K562 (cell line): ENCODE results near the gene ZNF787. TPM values are rescaled to one million over a fixed set of nuclear protein-coding genes. Genes with fewer than 3 reads are reported as not detected.

ENCODE experiments used
- ATAC-seq: fragments of 200-7000 bp; cut with Tn5 transposase; 3 replicates; pipeline ENCODE4 v1.9.1; 2020; ENCODE audit warnings: moderate library complexity
- BruUV-seq: library from RNA; stranded (reverse); fragments of 400-500 nt; replicated peaks from 2 replicates; lab custom pipeline; 2021; lab: Mats Ljungman, UMichigan
- CTCF ChIA-PET: fragments of 300-600 bp; formaldehyde crosslinking; extraction: SDS; loops from one replicate; lab custom pipeline; 2021; ENCODE audit warnings: low intra/inter-chr PET ratio; lab: Yijun Ruan, JAX
- POLR2A ChIA-PET: fragments of 300-600, 350-650 bp; sonication (Branson Sonifier 250); formaldehyde crosslinking; extraction: SDS; loops from one replicate; lab custom pipeline; 2021; ENCODE audit warnings: antibody characterized with exemption, inconsistent platforms; lab: Yijun Ruan, JAX
- DNase-seq, 4 experiments: peaks; one replicate each; pipeline versions ENCODE4 v3.0.0 to v3.0.0-alpha.2; 2011 to 2018; ENCODE audit warnings: low spot score in 3 of 4, mixed read lengths in 3 of 4; ENCODE audit errors: extremely low read depth in 1 of 4
- FAIRE-seq: peaks from 2 replicates; lab custom pipeline; 2011; peaks lifted over from hg19 to GRCh38; lab: Jason Lieb, UNC
- H2AFZ ChIP-seq: 2 replicates; pipeline ENCODE4 v1.6.0; 2011; ENCODE audit warnings: low read depth, low read length, control low read depth, inconsistent platforms
- H3K27ac ChIP-seq: fragments of 200-600 bp; 3 replicates; pipeline ENCODE4 v1.8.0; 2011; ENCODE audit warnings: low read depth, mild to moderate bottlenecking, control low read depth, inconsistent platforms, low read length, moderate library complexity, mixed read lengths; ENCODE audit errors: extremely low read depth
- H3K27me3 ChIP-seq, 2 experiments: fragments of 300-600 bp in 1 of 2; 2 replicates in 1 of 2; 3 replicates in 1 of 2; pipeline versions ENCODE4 v1.6.0 to v1.8.0; 2011; ENCODE audit warnings: inconsistent platforms in 2 of 2, low read length in 2 of 2, mild to moderate bottlenecking in 1 of 2, mixed read lengths in 1 of 2, moderate library complexity in 1 of 2; ENCODE audit not compliant: control insufficient read depth in 2 of 2, insufficient read depth in 2 of 2
- H3K36me3 ChIP-seq: fragments of 300-600 bp; 3 replicates; pipeline ENCODE4 v1.8.0; 2011; ENCODE audit warnings: mild to moderate bottlenecking, low read length, inconsistent platforms; ENCODE audit not compliant: control insufficient read depth, insufficient read depth
- H3K4me1 ChIP-seq, 2 experiments: fragments of 200-600 bp in 1 of 2; replicated peaks in 1 of 2; 2 replicates in 1 of 2; 3 replicates in 1 of 2; pipeline versions ENCODE4 v1.5.1 to v1.8.0; 2011; ENCODE audit warnings: inconsistent platforms in 2 of 2, low read length in 2 of 2, mild to moderate bottlenecking in 1 of 2, mixed read lengths in 1 of 2, moderate library complexity in 1 of 2; ENCODE audit not compliant: control insufficient read depth in 2 of 2, insufficient read depth in 2 of 2
- H3K4me2 ChIP-seq: 2 replicates; pipeline ENCODE4 v1.6.1; 2011; ENCODE audit warnings: low read length, control low read depth, inconsistent platforms, mixed read lengths; ENCODE audit not compliant: insufficient read depth
- H3K4me3 ChIP-seq: fragments of 200-600 bp; sonication (generic), shearing (Covaris generic); 2 replicates; pipeline ENCODE4 v1.5.1; 2016; ENCODE audit warnings: control low read depth, inconsistent platforms
- H3K79me2 ChIP-seq: fragments of 200-600 bp; 3 replicates; pipeline ENCODE4 v1.8.0; 2011; ENCODE audit warnings: low read length, inconsistent platforms; ENCODE audit not compliant: control insufficient read depth, insufficient read depth
- H3K9ac ChIP-seq, 2 experiments: 2 replicates each; pipeline versions ENCODE4 v1.6.0 to v1.6.1; 2011; ENCODE audit warnings: low read depth in 2 of 2, low read length in 2 of 2, control low read depth in 1 of 2, inconsistent platforms in 1 of 2, mild to moderate bottlenecking in 1 of 2, mixed read lengths in 1 of 2; ENCODE audit not compliant: insufficient read depth in 1 of 2
- H3K9me1 ChIP-seq: one replicate; pipeline ENCODE4 v1.6.0; 2011; ENCODE audit warnings: inconsistent platforms, mild to moderate bottlenecking, low read length, moderate library complexity; ENCODE audit not compliant: control insufficient read depth, insufficient read depth
- H3K9me3 ChIP-seq: replicated peaks from 2 replicates; pipeline ENCODE4 v1.5.1; 2011; ENCODE audit warnings: low read depth, low read length, inconsistent platforms; ENCODE audit not compliant: control insufficient read depth, insufficient read depth
- H4K20me1 ChIP-seq: replicated peaks from 2 replicates; pipeline ENCODE4 v1.6.1; 2011; ENCODE audit warnings: low read length, inconsistent platforms, mixed read lengths; ENCODE audit not compliant: control insufficient read depth, insufficient read depth
- CEBPG ChIP-seq, 3 experiments: fragments of 200-800 bp in 1 of 3; sonication (Bioruptor generic) in 1 of 3; sonication (generic) in 1 of 3; formaldehyde crosslinking in 1 of 3; IDR thresholded peaks in 2 of 3; conservative IDR thresholded peaks in 1 of 3; 2 replicates each; pipeline versions ENCODE4 v1.6.1 to v1.8.0; 2016 to 2022; ENCODE audit warnings: missing compliant biosample characterization in 2 of 3, missing genetic modification characterization in 2 of 3, mild to moderate bottlenecking in 1 of 3, missing genetic modification reagents in 1 of 3
- LEF1 ChIP-seq: fragments of 450-650 bp; IDR thresholded peaks from 2 replicates; pipeline ENCODE4 v1.6.1; 2016; ENCODE audit warnings: mild to moderate bottlenecking
- PRPF4 ChIP-seq: fragments of 200-400 bp; formaldehyde crosslinking; IDR thresholded peaks from one replicate; pipeline ENCODE4 v1.6.1; 2017; ENCODE audit warnings: low read length, low read depth, mild to moderate bottlenecking; ENCODE audit not compliant: insufficient read depth, poor library complexity, severe bottlenecking
- SIRT6 ChIP-seq: IDR thresholded peaks from one replicate; pipeline ENCODE4 v1.6.1; 2012; ENCODE audit warnings: low read depth, mild to moderate bottlenecking, control low read depth, inconsistent platforms, low read length, moderate library complexity
- SMAD3 ChIP-seq: fragments of 450-650 bp; formaldehyde crosslinking; conservative IDR thresholded peaks from 2 replicates; pipeline ENCODE4 v1.4.0; 2020; ENCODE audit warnings: mild to moderate bottlenecking
- SNRNP70 ChIP-seq: fragments of 200-400 bp; formaldehyde crosslinking; optimal IDR thresholded peaks from 2 replicates; pipeline ENCODE3; 2017; ENCODE audit warnings: low read depth, low read length
- SP2 ChIP-seq: IDR thresholded peaks from 2 replicates; pipeline ENCODE4 v1.6.1; 2011; ENCODE audit warnings: mild to moderate bottlenecking, low read depth, low read length, moderate library complexity; ENCODE audit not compliant: poor library complexity, severe bottlenecking; ENCODE audit errors: extremely low read depth
- TRIM28 ChIP-seq: fragments of 450-650 bp; IDR thresholded peaks from 2 replicates; pipeline ENCODE4 v1.6.1; 2017
- ZBTB1 ChIP-seq: sonication (generic); formaldehyde crosslinking; IDR thresholded peaks from 2 replicates; pipeline ENCODE4 v1.8.1; 2023; ENCODE audit warnings: missing genetic modification reagents, low read depth, mild to moderate bottlenecking, borderline replicate concordance
- ZNF75A ChIP-seq: fragments of 450-650 bp; formaldehyde crosslinking; IDR thresholded peaks from 2 replicates; pipeline ENCODE4 v1.4.0; 2020; ENCODE audit warnings: mild to moderate bottlenecking
- WGBS: fragments of 100-300 bp; shearing (Covaris generic); methylation state at CpG from one replicate; pipeline ENCODE4 v1.1.6; 2016; ENCODE audit warnings: low coverage, mixed read lengths; ENCODE audit not compliant: insufficient coverage; ENCODE audit errors: missing lambda C conversion rate; 5-methylcytosine and 5-hydroxymethylcytosine counted together
- in situ Hi-C: fragments of 300-500 bp; cut with MboI; formaldehyde crosslinking; loops from 4 replicates; pipeline ENCODE4 v1.15.0; 2018; ENCODE audit warnings: inconsistent platforms, mixed read lengths
- intact Hi-C: fragments of 100-400 bp; cut with micrococcal nuclease; formaldehyde crosslinking; loops from 2 replicates; pipeline ENCODE4 v1.14.2; 2022
- polyA plus RNA-seq, 8 experiments: library from polyadenylated mRNA; depleted of rRNA in 4 of 8; stranded (reverse) in 5 of 8; unstranded in 3 of 8; fragments of >200 nt; fragmentation: Nextera tagmentation in 2 of 8; fragmentation: Illumina TruSeq in 1 of 8; extraction: Ambion mirVana in 2 of 8; extraction: Trizol in 1 of 8; gene quantifications; 2 replicates each; pipeline versions ENCODE4 v1.2.1 to v1.2.3, GENCODE V29; 2011 to 2014; ENCODE audit warnings: inconsistent platforms in 1 of 8, missing spikeins in 1 of 8
- total RNA-seq, 7 experiments: library from RNA; depleted of rRNA in 6 of 7; stranded (reverse); fragments of >200 nt in 6 of 7; fragmentation: Illumina TruSeq in 2 of 7; extraction: Trizol in 2 of 7; gene quantifications; 2 replicates each; pipeline versions ENCODE4 v1.2.1 to v1.2.3, GENCODE V29; 2011 to 2021; ENCODE audit warnings: low replicate concordance in 1 of 7
- TF ChIP-seq, protein P1 (sequence below): fragments of 250-450 bp; sonication (Bioruptor Pico); IDR thresholded peaks from 2 replicates; pipeline ENCODE4 v1.5.1; 2021; ENCODE audit warnings: mild to moderate bottlenecking
- TF ChIP-seq, protein P2 (sequence below): fragments of 250-450 bp; sonication (Bioruptor Pico); IDR thresholded peaks from 2 replicates; pipeline ENCODE4 v1.4.0; 2020
- TF ChIP-seq, protein P3 (sequence below): sonication (generic); formaldehyde crosslinking; IDR thresholded peaks from 2 replicates; pipeline ENCODE4 v1.8.0; 2022; ENCODE audit warnings: missing genetic modification reagents, mild to moderate bottlenecking, borderline replicate concordance

Gene ZNF787
- total and polyA plus RNA-seq, 9 of the 15 experiments (the other 6 are each of a cell fraction or from before 2014, with no cell fraction given), result 0.45 to 77.6 (median 7.3) TPM

DNA sequence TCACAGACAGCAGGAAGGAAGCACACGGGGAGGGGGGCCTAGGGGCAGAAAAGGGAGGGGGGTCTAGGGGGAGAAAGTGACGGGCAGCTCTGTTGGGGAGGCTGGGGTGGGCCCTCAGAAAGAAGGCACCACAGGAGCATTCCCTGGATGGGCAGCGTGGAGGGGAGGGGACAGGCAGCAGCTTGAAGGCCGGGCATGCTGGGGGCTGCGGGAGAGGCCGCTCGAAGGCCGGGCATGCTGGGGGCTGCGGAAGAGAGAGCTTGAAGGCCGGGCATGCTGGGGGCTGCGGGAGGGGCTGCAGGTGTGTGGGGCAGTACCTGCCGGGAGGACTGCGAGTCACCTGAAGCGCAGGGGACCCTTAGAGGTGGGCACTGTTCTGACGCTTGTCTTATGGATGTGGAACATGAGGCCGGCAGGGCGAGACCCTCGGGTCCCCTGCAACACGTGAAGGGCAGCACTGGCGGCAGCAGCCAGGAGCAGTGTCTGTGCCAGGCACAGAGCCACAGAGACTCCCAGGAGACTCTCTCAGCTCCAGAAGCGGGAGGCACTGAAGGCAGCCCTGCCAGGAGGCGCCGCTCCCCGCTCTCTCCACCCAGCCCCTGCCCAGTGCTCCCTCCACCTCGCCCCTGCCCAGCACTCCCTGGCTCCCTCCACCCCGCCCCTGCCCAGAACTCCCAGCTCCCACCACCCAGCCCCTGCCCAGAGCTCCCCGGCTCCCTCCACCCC is 13.3 kb downstream of the ZNF787 start:
- 97% methylated on average over 9 of the region's 27 CpGs for WGBS
- Histone ChIP-seq H3K27ac (no peak overlapping the region), H3K4me3 (no peak overlapping the region), H3K27me3 (no peaks in the 10 kb centered on the region), H4K20me1 (peaks cover 5% of the 10 kb centered on the region; the same call in 1 of the 2 replicates), H3K79me2 (peaks cover 91% of the 10 kb centered on the region), H3K4me1 (peaks cover 8 to 53% of the 10 kb centered on the region in 2 experiments; a peak in 3 of 5 replicates), H3K9ac (no peak overlapping the region), H3K9me1 (peaks cover 5% of the 10 kb centered on the region), H2AFZ (no peak overlapping the region), H3K9me3 (peaks cover 4% of the 10 kb centered on the region; the same call in 1 of the 2 replicates), H3K36me3 (peaks cover 54% of the 10 kb centered on the region), H3K4me2 (no peak overlapping the region)
- FAIRE-seq, result no peak
- in situ Hi-C loops, result no loop called here
- ATAC-seq, result no peak
- no TSS peak for BruUV-seq
- POLR2A ChIA-PET, result interaction anchor here (1.2 kb wide), 1 partner anchor 9 kb away, joined by 4 read pairs; no protein-coding TSS in a partner anchor
- intact Hi-C loops, result no loop called here
- no peak for DNase-seq
- CTCF ChIA-PET, result no interaction called here
- TF ChIP-seq TRIM28 (no peak), ZBTB1 (CRISPR knock-in tag) (no peak), PRPF4 (no peak), LEF1 (no peak), SIRT6 (no peak), SMAD3 (CRISPR knock-in tag) (no peak), ZNF75A (CRISPR knock-in tag) (no peak), CEBPG (CRISPR knock-in tag; IDR thresholded peaks at IDR 0.05) (no peak), CEBPG (tag; conservative IDR thresholded peaks at IDR 0.05 in 1 of 2, IDR thresholded peaks at IDR 0.05 in 1 of 2) (no peak), SP2 (no peak), SNRNP70 (no peak)
- TF ChIP-seq, protein P1, sequence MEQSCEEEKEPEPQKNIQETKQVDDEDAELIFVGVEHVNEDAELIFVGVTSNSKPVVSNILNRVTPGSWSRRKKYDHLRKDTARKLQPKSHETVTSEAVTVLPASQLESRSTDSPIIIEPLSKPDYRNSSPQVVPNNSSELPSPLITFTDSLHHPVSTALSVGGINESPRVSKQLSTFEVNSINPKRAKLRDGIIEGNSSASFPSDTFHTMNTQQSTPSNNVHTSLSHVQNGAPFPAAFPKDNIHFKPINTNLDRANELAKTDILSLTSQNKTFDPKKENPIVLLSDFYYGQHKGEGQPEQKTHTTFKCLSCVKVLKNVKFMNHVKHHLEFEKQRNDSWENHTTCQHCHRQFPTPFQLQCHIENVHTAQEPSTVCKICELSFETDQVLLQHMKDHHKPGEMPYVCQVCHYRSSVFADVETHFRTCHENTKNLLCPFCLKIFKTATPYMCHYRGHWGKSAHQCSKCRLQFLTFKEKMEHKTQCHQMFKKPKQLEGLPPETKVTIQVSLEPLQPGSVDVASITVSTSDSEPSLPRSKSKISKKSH (CRISPR knock-in tag), result no peak
- TF ChIP-seq, protein P2, sequence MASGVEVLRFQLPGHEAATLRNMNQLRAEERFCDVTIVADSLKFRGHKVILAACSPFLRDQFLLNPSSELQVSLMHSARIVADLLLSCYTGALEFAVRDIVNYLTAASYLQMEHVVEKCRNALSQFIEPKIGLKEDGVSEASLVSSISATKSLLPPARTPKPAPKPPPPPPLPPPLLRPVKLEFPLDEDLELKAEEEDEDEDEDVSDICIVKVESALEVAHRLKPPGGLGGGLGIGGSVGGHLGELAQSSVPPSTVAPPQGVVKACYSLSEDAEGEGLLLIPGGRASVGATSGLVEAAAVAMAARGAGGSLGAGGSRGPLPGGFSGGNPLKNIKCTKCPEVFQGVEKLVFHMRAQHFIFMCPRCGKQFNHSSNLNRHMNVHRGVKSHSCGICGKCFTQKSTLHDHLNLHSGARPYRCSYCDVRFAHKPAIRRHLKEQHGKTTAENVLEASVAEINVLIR (CRISPR knock-in tag), result no peak
- TF ChIP-seq, protein P3, sequence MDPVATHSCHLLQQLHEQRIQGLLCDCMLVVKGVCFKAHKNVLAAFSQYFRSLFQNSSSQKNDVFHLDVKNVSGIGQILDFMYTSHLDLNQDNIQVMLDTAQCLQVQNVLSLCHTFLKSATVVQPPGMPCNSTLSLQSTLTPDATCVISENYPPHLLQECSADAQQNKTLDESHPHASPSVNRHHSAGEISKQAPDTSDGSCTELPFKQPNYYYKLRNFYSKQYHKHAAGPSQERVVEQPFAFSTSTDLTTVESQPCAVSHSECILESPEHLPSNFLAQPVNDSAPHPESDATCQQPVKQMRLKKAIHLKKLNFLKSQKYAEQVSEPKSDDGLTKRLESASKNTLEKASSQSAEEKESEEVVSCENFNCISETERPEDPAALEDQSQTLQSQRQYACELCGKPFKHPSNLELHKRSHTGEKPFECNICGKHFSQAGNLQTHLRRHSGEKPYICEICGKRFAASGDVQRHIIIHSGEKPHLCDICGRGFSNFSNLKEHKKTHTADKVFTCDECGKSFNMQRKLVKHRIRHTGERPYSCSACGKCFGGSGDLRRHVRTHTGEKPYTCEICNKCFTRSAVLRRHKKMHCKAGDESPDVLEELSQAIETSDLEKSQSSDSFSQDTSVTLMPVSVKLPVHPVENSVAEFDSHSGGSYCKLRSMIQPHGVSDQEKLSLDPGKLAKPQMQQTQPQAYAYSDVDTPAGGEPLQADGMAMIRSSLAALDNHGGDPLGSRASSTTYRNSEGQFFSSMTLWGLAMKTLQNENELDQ, result no peak
